Subcutaneous adipose tissue (tissue), 4 donors: ENCODE measurements around the gene WDR27. TPM values are rescaled to one million over a fixed set of nuclear protein-coding genes. Genes with fewer than 3 reads are reported as not detected.

ENCODE experiments used
- total RNA-seq, 4 donors: library from RNA; depleted of rRNA; stranded (reverse); fragments of >200 nt; gene quantifications; one replicate each; pipeline ENCODE4 v1.1.0, GENCODE V29; 2016
- TF ChIP-seq, protein P1 (sequence below): fragments of 450-650 bp; IDR thresholded peaks from one replicate; pipeline ENCODE4 v1.5.1; 2016; ENCODE audit warnings: low read depth, mild to moderate bottlenecking, control low read depth, antibody characterized with exemption, moderate library complexity

WDR27 gene
- total RNA-seq, 4 donors from 2014 or later: 26.0 to 36.4 (median 31.3) TPM

DNA sequence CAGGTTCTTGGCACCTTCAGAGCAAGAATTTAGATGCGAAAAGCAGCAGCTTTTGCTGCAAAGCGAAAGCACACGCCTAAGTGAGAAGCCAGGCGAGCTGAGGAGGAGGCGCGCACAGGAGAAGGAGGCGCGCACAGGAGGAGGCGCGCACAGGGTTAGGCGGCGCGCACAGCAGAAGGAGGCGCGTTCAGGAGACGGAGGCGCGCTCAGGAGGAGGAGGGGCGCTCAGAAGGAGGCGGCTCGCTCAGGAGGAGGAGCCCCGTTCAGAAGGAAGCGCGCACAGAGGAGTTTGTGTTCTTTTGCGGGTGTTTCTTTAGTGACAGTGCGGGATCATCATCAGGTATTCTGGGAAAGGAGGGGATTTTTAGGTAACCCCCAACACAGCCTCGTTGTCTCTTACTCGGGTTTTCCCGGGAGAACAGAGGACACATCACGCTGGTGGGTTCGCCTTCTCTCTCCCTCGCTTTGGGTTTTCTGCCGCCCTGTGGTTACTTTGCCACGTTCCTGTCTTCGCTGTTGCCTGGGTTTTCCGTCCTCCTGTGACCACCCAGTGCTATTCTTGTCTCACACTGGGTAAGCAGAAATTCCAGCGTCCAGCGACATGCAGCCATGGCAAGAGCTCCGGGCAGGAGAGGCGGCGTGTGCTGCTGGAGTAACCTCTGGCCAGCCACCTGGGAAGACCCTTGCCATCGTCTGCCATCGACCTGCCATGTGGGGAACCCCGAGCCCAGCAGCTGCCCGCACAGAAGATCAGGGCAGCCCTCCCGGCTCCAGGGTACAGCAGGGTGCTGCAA lies 47.0 kb downstream of the WDR27 start:
- TF ChIP-seq, protein P1, sequence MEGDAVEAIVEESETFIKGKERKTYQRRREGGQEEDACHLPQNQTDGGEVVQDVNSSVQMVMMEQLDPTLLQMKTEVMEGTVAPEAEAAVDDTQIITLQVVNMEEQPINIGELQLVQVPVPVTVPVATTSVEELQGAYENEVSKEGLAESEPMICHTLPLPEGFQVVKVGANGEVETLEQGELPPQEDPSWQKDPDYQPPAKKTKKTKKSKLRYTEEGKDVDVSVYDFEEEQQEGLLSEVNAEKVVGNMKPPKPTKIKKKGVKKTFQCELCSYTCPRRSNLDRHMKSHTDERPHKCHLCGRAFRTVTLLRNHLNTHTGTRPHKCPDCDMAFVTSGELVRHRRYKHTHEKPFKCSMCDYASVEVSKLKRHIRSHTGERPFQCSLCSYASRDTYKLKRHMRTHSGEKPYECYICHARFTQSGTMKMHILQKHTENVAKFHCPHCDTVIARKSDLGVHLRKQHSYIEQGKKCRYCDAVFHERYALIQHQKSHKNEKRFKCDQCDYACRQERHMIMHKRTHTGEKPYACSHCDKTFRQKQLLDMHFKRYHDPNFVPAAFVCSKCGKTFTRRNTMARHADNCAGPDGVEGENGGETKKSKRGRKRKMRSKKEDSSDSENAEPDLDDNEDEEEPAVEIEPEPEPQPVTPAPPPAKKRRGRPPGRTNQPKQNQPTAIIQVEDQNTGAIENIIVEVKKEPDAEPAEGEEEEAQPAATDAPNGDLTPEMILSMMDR: no peak

DNA sequence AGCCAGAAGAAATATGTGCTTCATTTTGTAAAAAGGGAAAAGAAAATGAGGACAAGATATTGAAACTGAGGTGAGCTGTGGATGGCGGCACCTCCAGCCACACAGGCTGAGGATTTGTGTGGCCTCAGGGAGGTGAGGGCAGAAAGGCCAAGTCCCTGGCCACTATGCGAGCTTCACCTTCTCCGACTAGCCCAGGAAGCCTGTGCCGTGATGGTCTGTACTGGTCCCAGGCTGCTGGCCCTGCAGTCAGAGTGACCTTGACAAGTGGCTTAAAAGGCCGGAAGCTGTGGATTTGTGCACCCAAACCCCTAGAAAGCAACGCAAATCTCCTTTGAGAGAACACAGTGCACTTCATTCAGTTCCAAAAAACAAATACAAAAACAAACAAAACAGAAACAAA lies 48.1 kb downstream of the WDR27 start:
- TF ChIP-seq, protein P1: no peak

DNA sequence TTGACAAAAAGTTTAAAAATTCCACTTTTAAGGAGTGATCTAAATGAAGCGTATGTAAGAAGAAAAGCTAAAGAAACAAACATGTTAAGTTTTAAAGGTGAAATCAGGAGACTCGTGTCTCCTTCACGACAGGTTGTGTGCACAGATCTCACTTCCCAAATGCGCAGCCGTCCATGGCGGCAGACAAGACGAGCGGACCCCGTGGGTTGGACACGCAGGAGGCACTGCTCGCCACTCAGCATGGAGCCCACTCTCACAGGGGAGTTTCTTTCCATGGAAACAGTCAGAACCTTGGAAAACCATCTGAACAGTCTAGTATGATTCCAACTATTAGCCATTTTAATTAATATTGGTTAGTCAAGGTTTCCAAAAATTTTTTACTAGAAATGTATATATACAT lies 48.9 kb downstream of the WDR27 start:
- TF ChIP-seq, protein P1: no peak

DNA sequence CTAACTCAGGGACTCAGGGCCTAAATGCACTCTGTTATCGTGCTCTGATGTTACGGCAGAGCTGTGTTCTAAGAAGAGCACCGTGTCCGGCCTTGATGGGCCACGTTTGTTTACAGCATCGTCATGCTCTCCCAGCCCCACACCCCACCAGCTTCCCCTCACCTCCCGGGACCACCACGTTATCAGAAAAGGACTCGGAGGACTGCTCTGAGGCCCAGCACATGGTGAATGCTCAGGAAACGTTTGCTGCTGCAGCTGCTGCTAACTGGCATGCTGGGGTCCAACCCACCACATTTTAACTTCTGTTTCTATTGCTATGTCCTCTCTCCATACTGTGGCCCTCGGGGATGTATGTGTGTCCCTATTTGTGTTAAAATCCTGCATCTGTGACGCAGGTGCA lies 50.3 kb downstream of the WDR27 start:
- TF ChIP-seq, protein P1: no peak

DNA sequence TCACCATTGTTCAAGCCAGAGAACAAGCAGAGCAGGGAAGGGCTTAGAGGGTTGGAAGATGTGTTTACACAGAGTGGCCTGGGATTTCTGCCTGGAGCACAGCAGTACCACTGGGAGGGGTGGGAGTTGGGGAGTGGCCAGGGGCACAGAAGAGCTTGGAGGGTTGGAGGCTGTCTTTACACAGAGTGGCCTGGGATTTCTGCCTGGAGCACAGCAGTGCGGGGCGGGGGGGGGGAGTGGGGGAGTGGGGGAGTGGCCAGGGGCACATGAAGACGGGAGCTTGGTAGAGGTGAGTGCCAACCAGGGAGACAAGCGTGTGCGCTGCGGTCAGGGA lies 50.9 kb downstream of the WDR27 start:
- TF ChIP-seq, protein P1: no peak

DNA sequence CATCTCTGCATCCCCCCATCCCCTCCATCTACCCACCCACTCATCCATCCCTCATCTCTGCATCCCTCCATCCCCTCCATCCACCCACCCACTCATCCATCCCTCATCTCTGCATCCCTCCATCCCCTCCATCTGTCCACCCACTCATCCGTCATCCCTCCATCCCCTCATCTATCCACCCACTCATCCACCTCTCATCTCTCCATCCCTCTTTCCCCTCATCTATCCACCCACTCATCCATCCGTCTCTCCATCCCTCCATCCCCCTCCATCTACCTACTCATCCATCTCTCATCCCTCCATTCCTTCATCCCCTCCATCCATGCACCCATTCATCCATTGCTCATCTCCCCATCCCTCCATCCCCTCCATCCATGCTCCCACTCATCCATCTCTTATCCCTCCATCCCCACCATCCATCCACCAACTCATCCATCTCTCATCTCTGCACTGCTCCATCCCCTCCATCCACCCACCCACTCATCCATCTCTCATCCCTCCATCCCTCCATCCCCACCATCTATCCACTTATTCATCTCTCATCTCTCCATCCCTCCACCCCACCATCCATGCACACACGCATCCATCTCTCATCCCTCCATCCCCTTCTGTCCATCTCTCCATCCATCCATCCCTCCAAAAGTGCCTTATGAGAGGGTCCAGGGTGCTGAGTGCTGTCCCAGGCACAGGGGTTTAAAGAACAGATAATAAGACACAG lies 51.4 kb downstream of the WDR27 start:
- TF ChIP-seq, protein P1: no peak

DNA sequence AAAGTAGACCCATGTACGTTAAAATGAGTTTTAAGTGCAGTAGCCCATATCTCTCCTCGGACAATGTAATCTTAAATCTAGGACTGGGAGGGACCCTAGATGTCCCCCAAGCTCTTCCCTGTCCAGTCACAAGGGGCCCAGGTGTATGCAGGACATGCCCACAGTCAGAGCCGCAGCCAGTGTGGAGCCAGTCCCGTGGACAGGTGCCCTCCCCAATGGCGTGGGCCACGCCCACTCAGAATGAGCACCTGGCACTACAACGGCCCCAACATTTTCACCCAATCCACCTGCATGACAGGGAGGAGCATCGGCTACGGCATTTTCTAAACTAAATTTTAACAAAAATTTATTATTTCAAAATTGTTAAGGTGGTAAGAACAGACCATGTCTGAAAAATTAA lies 53.2 kb downstream of the WDR27 start:
- TF ChIP-seq, protein P1: no peak
